ENCODE measurements around the gene FIGNL1.

The FIGNL1 gene

GRCh38 chr7:50426280-50427045 lies 23.7 kb downstream of the FIGNL1 start:
- no peak for DNase-seq

- no peak for DNase-seq
Measured at GRCh38 chr7:50425318-50425717, 24.8 kb downstream of the FIGNL1 start.

GRCh38 chr7:50423860-50424259 lies 26.3 kb downstream of the FIGNL1 start:
- DNase-seq = no peak

- DNase-seq = no peak
Measured at GRCh38 chr7:50422858-50423257, 27.3 kb downstream of the FIGNL1 start.

GRCh38 chr7:50421043-50421442 lies 29.1 kb downstream of the FIGNL1 start:
- DNase-seq = no peak

GRCh38 chr7:50418526-50419290 lies 31.4 kb downstream of the FIGNL1 start:
- no peak for DNase-seq

GRCh38 chr7:50418086-50418515 lies 32.0 kb downstream of the FIGNL1 start:
- DNase-seq = peak; percentile 59 to 65

- no peak for DNase-seq
Measured at GRCh38 chr7:50416527-50417182, 33.5 kb downstream of the FIGNL1 start.

GRCh38 chr7:50415844-50416364 lies 34.2 kb downstream of the FIGNL1 start:
- no peak for DNase-seq

GRCh38 chr7:50413561-50413960 lies 36.6 kb downstream of the FIGNL1 start:
- no peak for DNase-seq

- no peak for DNase-seq
Measured at GRCh38 chr7:50412973-50413372, 37.2 kb downstream of the FIGNL1 start.

GRCh38 chr7:50411332-50411731 lies 38.8 kb downstream of the FIGNL1 start:
- no peak for DNase-seq

GRCh38 chr7:50409856-50410745 lies 40.0 kb downstream of the FIGNL1 start:
- no peak for DNase-seq

- no peak for DNase-seq
Measured at GRCh38 chr7:50406935-50407334, 43.2 kb downstream of the FIGNL1 start.

- DNase-seq = no peak
Measured at GRCh38 chr7:50405221-50405620, 44.9 kb downstream of the FIGNL1 start.

GRCh38 chr7:50404392-50404791 lies 45.8 kb downstream of the FIGNL1 start:
- no peak for DNase-seq

- DNase-seq = no peak
Measured at GRCh38 chr7:50400114-50400513, 50.0 kb downstream of the FIGNL1 start.

GRCh38 chr7:50399635-50400034 lies 50.5 kb downstream of the FIGNL1 start:
- DNase-seq = no peak

- DNase-seq = no peak
Measured at GRCh38 chr7:50399206-50399605, 50.9 kb downstream of the FIGNL1 start.

GRCh38 chr7:50397971-50398324 lies 52.2 kb downstream of the FIGNL1 start:
- DNase-seq = no peak

- DNase-seq = no peak
Measured at GRCh38 chr7:50397320-50397970, 52.7 kb downstream of the FIGNL1 start.

- no peak for DNase-seq
Measured at GRCh38 chr7:50396856-50397255, 53.3 kb downstream of the FIGNL1 start.
